Activated CD4-positive, alpha-beta T cell treated with anti-CD3 and anti-CD28 coated beads, Interleukin-2, amount 50 U/mL, for 16 hours (primary cell): ENCODE results near the gene CCSAP.
A peak's percentile ranks its signal among the peaks of the same experiment; 100 is the strongest.
"Not testable (repeated sequence)": the region's sequence is repeated elsewhere in the genome, so short reads cannot be mapped to it uniquely, and the experiment has no call there.

Source experiments
- DNase-seq: peaks from one replicate; pipeline ENCODE4 v3.0.0-alpha.2; 2020

CCSAP gene

GRCh38 chr1:229325401-229325800 lies 17.4 kb downstream of the CCSAP start:
- no peak for DNase-seq

DNA sequence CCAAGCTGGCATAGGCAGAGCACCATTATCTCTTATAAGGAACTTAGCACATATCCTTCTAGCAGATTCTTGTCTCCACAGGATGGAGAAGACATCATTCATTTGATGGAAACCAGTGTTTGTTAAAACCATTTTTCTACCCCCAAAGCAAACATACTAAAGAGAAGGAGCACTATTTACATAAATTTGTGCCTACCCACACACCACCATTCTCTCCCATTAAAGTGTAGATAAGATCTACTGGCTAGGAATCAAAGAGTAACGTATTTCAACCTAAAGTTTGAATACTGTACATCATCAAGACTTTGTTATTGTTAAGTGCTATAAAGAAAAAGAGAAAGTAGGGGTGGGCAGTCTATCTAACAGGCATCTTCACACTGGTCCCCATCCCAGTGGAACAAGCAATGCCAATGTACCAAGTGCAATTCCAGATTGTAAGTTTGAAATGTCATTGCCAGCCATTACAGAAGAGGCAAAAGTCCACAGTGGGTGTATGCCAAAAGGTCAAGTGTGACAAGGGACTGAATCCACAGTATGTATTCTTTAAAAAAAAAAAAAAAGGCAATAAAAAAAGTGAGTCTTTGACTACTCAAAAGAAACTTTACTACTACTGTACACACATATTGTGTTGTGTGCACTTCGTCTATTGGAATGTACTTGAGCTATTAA lies 18.8 kb downstream of the CCSAP start:
- DNase-seq, result no peak

GRCh38 chr1:229323201-229323600 lies 19.6 kb downstream of the CCSAP start:
- DNase-seq, result no peak

DNA sequence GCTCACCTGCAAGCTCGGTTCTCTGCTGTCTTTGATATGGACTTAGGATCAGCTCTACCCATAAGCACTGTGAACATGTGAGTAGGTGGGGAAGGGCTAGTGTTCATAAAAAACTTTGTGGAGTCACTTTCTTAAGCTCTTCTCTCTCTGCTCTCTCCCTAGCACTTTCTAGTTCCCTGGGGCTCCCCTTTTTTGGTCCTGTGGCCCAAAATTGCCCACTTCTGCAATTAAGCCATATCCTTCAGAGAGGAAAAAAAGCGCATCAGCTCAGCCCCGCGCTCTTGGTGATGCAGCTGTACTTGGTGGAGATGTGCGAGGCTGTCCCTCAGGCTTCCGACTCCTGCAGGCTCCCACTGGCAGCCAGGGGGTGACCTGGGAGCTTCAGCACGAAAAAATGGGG lies 23.4 kb downstream of the CCSAP start:
- DNase-seq, result no peak

DNA sequence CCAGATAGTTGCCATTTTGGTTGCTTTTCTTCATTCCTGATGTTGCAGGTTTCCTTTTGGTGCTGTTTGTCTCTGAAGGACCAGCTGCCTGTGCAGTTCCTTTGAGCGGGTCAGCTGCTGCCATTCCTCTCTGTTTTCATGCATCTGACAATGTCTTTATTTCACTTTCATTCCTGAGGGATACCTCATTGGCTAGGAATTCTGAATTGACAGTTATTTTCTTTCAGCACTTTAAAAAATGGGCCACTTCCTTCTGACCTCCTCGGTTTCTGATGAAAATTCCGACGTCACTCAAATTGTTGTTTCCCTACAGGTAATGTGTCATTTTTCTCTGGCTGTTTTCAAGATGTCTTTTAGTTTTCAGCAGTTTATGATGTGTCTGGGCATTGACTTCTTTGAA lies 24.8 kb downstream of the CCSAP start:
- no peak for DNase-seq

GRCh38 chr1:229316166-229316565 lies 26.7 kb downstream of the CCSAP start:
- DNase-seq, result no peak

GRCh38 chr1:229310833-229311232 lies 32.0 kb downstream of the CCSAP start:
- no peak for DNase-seq

- no peak for DNase-seq
Measured at GRCh38 chr1:229309684-229310083, 33.2 kb downstream of the CCSAP start.

DNA sequence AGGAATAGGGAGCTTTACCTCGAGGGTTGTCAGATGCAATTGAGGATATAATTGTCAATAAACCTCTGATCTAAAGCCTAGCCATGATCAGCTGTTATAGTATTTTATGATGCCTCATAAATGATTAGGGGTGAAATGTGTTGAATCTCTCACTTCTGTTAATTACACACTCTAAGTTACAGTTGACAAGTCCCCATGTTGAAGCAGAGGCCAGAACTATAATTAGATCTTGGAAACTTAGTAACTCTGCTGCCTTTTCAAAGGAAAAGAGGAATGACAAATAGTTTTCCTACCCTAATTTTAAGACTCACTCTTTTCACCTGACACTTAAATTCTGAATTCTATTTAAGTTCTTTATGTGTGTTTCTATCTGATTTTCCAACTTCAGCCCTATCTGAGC lies 33.8 kb downstream of the CCSAP start:
- DNase-seq, result no peak

- no peak for DNase-seq
Measured at GRCh38 chr1:229305392-229305791, 37.5 kb downstream of the CCSAP start.

DNA sequence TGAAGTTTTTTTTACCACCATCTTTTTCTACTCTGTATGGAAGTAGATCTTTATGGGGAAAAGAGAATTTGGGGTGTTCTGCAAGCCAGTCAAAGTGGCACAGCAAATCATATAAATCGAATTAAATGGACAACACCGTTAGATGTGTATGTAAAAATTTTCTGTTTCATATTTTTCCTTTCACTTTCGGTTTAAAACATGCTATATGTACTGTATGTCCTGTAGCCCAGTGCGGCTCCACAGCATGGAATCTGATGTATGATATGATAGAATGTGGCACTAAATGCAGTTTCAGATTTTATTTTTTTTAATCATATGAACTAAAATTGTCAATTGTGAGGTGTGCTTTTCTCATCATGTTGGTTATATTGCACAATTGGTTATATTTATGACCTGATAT lies 39.0 kb downstream of the CCSAP start:
- DNase-seq, result no peak

GRCh38 chr1:229302740-229303139 lies 40.1 kb downstream of the CCSAP start:
- DNase-seq, result no peak

DNA sequence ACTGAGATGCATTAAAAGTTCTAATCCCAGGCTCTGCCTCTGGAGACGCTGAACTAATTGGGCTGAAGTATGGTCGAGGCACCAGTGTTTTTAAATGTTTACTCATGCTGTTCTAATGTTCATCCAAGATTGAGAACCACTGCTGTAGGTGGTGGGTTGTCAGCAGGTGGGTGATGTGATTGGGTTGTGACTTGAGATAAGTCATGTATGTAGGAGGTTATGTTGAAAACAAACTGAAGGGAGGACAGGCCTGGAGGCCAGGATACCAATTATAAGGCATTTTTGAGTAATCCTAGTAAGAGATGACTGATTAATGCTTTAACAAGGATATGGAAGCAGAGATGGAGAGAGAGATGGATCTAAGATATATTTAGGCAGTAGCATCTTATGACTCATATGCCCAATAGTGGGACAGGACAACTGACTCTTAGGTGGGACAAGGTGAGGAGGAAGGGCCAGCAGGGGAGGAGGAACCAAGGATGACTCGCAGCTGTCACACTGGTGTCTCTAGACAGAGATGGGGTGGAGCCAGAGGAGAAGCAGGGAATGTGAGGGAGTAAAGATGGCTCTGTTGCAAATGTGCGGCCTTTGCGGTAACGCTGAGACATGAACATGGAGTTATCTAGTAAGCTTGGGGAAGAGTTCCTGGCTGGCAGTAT lies 42.6 kb downstream of the CCSAP start:
- no peak for DNase-seq

DNA sequence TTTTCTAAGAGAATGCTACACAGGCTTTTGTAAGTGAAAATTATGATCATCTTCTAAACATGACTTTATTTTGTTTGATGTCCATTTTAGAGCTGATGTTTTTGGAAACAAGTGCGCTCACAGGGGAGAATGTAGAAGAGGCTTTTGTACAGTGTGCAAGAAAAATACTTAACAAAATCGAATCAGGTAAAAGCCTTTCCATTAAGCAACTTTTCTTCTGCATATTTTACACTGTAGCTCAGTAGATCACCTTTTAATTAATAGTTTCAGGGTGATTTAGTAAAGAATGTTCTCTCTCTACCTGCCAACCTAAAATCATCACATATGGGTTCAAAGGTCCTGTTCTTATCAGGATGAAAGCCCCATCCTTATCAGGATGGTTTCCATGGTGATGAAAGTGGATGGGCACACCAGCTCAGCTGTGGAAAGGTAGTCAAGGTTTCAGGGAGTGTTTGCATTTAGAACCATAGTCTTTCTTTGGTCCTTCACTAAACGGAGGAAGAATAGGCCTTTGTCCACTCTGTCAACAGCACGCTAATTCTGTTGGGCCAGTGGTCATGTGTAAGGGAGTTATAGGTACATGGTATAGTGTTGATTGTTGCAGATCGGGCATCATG lies 43.9 kb downstream of the CCSAP start:
- DNase-seq, result no peak

DNA sequence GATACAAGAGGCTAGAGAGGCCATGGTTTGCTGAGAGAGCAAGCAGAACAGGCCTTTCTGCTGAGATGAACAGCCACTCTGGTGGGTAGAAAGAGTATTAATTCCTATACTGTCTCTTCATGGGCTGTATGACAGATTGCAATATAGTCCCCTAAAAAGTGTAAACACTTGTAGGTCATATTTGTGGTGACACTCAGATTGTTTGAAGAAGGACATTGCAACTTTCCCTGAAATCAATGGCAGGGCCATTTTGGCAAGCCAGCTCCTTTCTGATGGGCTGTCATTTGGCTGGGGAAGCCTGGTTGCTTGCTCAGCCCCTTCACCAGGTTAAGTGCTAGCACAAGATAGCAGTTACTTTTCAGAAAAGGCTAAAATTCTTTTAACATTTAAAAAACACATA lies 44.4 kb downstream of the CCSAP start:
- no peak for DNase-seq

- DNase-seq, result no peak
Measured at GRCh38 chr1:229297746-229298145, 45.1 kb downstream of the CCSAP start.

DNA sequence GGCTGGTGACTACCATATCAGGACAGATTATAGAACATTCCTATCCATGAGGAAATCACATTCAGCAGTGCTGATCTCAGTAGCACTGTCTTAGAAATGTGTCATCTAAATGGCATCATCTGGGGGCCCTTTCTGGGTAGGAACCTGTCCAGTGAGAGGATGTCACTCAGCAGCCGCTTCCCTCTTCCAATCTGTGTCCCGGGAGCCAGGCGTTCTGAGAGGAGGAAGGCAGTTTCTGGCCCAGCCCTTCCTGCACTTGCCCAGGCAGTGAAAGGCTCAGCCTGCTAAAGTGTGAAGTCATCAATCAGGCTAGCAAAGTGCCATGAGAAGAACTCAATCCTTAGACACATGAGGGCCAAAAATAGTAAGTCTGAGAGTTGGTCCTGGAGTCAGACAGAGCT lies 46.3 kb downstream of the CCSAP start:
- no peak for DNase-seq

GRCh38 chr1:229295745-229296144 lies 47.1 kb downstream of the CCSAP start:
- DNase-seq, result no peak

DNA sequence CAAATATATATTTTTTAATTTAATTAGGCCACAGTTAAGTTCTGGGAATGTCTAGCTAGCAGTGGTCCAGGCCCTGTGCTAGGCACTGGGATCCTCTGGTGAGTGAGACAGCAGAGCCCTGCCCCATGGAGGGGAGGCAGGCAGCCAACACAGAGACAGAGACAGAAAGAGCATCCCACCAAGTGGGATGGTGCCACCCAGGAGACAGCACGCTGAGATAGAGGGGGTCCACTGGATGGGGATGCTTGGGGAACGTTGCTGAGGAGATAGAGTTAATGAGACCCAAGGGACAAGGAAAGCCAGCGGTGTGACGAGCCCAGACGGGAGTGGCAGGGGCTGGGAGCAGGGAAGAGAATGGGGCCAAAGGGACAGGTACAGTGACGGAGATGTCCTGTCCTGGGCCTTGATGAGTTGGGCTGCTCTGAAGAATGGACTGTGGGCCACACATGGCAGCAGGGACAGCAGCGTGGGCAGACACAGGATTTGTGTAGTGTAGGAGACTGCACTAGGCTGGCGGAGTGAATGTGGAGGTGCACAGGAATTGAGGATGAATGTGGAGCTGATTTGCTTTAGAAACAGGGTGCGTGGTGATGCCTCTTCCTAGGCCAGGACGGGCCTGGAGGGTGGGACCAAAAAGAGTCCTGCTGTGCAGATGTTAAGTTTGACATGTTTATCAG lies 49.2 kb downstream of the CCSAP start:
- no peak for DNase-seq

GRCh38 chr1:229291686-229292085 lies 51.2 kb downstream of the CCSAP start:
- not testable (repeated sequence) for DNase-seq

GRCh38 chr1:229288516-229288915 lies 54.3 kb downstream of the CCSAP start:
- no peak for DNase-seq

- no peak for DNase-seq
Measured at GRCh38 chr1:229287267-229287666, 55.6 kb downstream of the CCSAP start.

- DNase-seq, result peak; percentile 56
Measured at GRCh38 chr1:229286099-229286766, 56.6 kb downstream of the CCSAP start.
